Activated CD4-positive, alpha-beta T cell treated with anti-CD3 and anti-CD28 coated beads, Interleukin-2, amount 50 U/mL, for 48 hours (primary cell): ENCODE data around the gene DSG2.
A peak's percentile ranks its signal among the peaks of the same experiment; 100 is the strongest.
"Not testable (repeated sequence)": the region's sequence is repeated elsewhere in the genome, so short reads cannot be mapped to it uniquely, and the experiment has no call there.

ENCODE experiments used
- DNase-seq, 2 experiments: peaks; one replicate each; pipeline ENCODE4 v3.0.0-alpha.2; 2020

DSG2 gene

GRCh38 chr18:31503011-31503410 lies 5.0 kb downstream of the DSG2 start:
- no peak for DNase-seq

- DNase-seq = no peak
Observed at GRCh38 chr18:31504455-31505147, 6.6 kb downstream of the DSG2 start.

GRCh38 chr18:31505156-31505555 lies 7.2 kb downstream of the DSG2 start:
- no peak for DNase-seq

GRCh38 chr18:31506024-31506742 lies 8.2 kb downstream of the DSG2 start:
- no peak for DNase-seq

- not testable (repeated sequence) for DNase-seq
Observed at GRCh38 chr18:31507124-31507523, 9.1 kb downstream of the DSG2 start.

- no peak for DNase-seq
Observed at GRCh38 chr18:31508781-31509180, 10.8 kb downstream of the DSG2 start.

- no peak for DNase-seq
Observed at GRCh38 chr18:31509571-31509970, 11.6 kb downstream of the DSG2 start.

GRCh38 chr18:31510319-31510718 lies 12.3 kb downstream of the DSG2 start:
- no peak for DNase-seq

- no peak for DNase-seq
Observed at GRCh38 chr18:31511098-31511497, 13.1 kb downstream of the DSG2 start.

- no peak for DNase-seq
Observed at GRCh38 chr18:31512203-31512764, 14.3 kb downstream of the DSG2 start.

- DNase-seq = no peak
Observed at GRCh38 chr18:31513189-31513935, 15.4 kb downstream of the DSG2 start.

- no peak for DNase-seq
Observed at GRCh38 chr18:31516437-31516836, 18.5 kb downstream of the DSG2 start.

- no peak for DNase-seq
Observed at GRCh38 chr18:31526374-31526773, 28.4 kb downstream of the DSG2 start.

GRCh38 chr18:31533236-31533635 lies 35.3 kb downstream of the DSG2 start:
- DNase-seq = no peak

- DNase-seq = no peak
Observed at GRCh38 chr18:31538837-31539236, 40.9 kb downstream of the DSG2 start.

GRCh38 chr18:31546476-31546875 lies 48.5 kb downstream of the DSG2 start:
- DNase-seq = no peak

GRCh38 chr18:31548853-31549252 lies 50.9 kb downstream of the DSG2 start:
- DNase-seq = no peak

GRCh38 chr18:31549416-31549815 lies 51.4 kb downstream of the DSG2 start:
- no peak for DNase-seq

GRCh38 chr18:31551883-31552282 lies 53.9 kb downstream of the DSG2 start:
- DNase-seq = no peak

- no peak for DNase-seq
Observed at GRCh38 chr18:31553800-31554199, 55.8 kb downstream of the DSG2 start.

GRCh38 chr18:31554776-31555175 lies 56.8 kb downstream of the DSG2 start:
- no peak for DNase-seq

GRCh38 chr18:31555971-31556747 lies 58.2 kb downstream of the DSG2 start:
- peak in 1 of 2 experiments; percentile 15 for DNase-seq

- no peak for DNase-seq
Observed at GRCh38 chr18:31557446-31557845, 59.5 kb downstream of the DSG2 start.
